Brain microvascular endothelial cell (primary cell): ENCODE measurements around the gene FAM81A.
A peak's percentile ranks its signal among the peaks of the same experiment; 100 is the strongest.
"Not testable (repeated sequence)": the region's sequence is repeated elsewhere in the genome, so short reads cannot be mapped to it uniquely, and the experiment has no call there.

ENCODE experiments used
- DNase-seq: peaks from one replicate; pipeline ENCODE4 v3.0.0-alpha.2; 2020
- H3K27ac ChIP-seq: fragments of 250-450 bp; sonication (Bioruptor Pico); 2 replicates; pipeline ENCODE4 v1.5.1; 2020; ENCODE audit warnings: mild to moderate bottlenecking, moderate library complexity
- H3K27me3 ChIP-seq: fragments of 250-450 bp; sonication (Bioruptor Pico); replicated peaks from 2 replicates; pipeline ENCODE4 v1.5.1; 2020; ENCODE audit warnings: mild to moderate bottlenecking
- H3K36me3 ChIP-seq: fragments of 250-450 bp; sonication (Bioruptor Pico); replicated peaks from 2 replicates; pipeline ENCODE4 v1.5.1; 2020; ENCODE audit warnings: mild to moderate bottlenecking
- H3K4me3 ChIP-seq: 2 replicates; pipeline ENCODE4 v1.5.1; 2011; ENCODE audit warnings: low read depth, mild to moderate bottlenecking, control low read depth, low read length, moderate library complexity
- CTCF ChIP-seq: IDR thresholded peaks from 2 replicates; pipeline ENCODE4 v1.5.1; 2011; ENCODE audit warnings: low read depth, mild to moderate bottlenecking, moderate library complexity, low read length, control low read depth, inconsistent platforms; ENCODE audit errors: missing control alignments
- in situ Hi-C: cut with HindIII; loops from 2 replicates; pipeline ENCODE4 v1.10.0; 2017; ENCODE audit warnings: low sequenced_read_pairs, low pct_ligation_motif_present

FAM81A gene

GRCh38 chr15:59396679-59397078, 41.3 kb upstream of the FAM81A start:
- in situ Hi-C loops = no loop called here
- Histone ChIP-seq H3K4me3 (no peak overlapping the region), H3K27ac (no peak overlapping the region), H3K27me3 (no peaks in the 10 kb centered on the region), H3K36me3 (no peaks in the 10 kb centered on the region)
- TF ChIP-seq CTCF = peak; percentile 20
- DNase-seq = no peak

GRCh38 chr15:59398220-59398619, 39.8 kb upstream of the FAM81A start:
- no peak overlapping the region for H3K4me3 ChIP-seq
- in situ Hi-C loops = no loop called here
- TF ChIP-seq CTCF = no peak
- DNase-seq = no peak
- H3K27me3 ChIP-seq = no peaks in the 10 kb centered on the region
- no peaks in the 10 kb centered on the region for H3K36me3 ChIP-seq
- no peak overlapping the region for H3K27ac ChIP-seq

- DNase-seq = no peak
Observed at GRCh38 chr15:59399465-59400102, 38.4 kb upstream of the FAM81A start.

GRCh38 chr15:59400103-59400813, 37.7 kb upstream of the FAM81A start:
- no peak for DNase-seq
- no peak overlapping the region for H3K4me3 ChIP-seq
- TF ChIP-seq CTCF = no peak
- in situ Hi-C loops = no loop called here
- H3K27ac ChIP-seq = no peak overlapping the region
- H3K36me3 ChIP-seq = no peaks in the 10 kb centered on the region
- H3K27me3 ChIP-seq = no peaks in the 10 kb centered on the region

More at GRCh38 chr15:59399465-59400102, 38.4 kb upstream of the FAM81A start:
- no peak overlapping the region for H3K4me3 ChIP-seq
- TF ChIP-seq CTCF = no peak
- H3K27ac ChIP-seq = no peak overlapping the region
- H3K27me3 ChIP-seq = no peaks in the 10 kb centered on the region
- in situ Hi-C loops = no loop called here
- H3K36me3 ChIP-seq = no peaks in the 10 kb centered on the region

- in situ Hi-C loops, H3K36me3 ChIP-seq, H3K27me3 ChIP-seq, H3K4me3 ChIP-seq, H3K27ac ChIP-seq, DNase-seq: not testable (repeated sequence)
Observed at GRCh38 chr15:59401051-59401823, 36.7 kb upstream of the FAM81A start.

GRCh38 chr15:59401824-59402569, 36.0 kb upstream of the FAM81A start:
- DNase-seq = no peak
- no peak for TF ChIP-seq CTCF
- no peak overlapping the region for H3K27ac ChIP-seq
- H3K27me3 ChIP-seq = no peaks in the 10 kb centered on the region
- H3K36me3 ChIP-seq = no peaks in the 10 kb centered on the region
- in situ Hi-C loops = no loop called here
- no peak overlapping the region for H3K4me3 ChIP-seq
